ENCODE measurements around the gene IREB2. TPM values are rescaled to one million over a fixed set of nuclear protein-coding genes. Genes with fewer than 3 reads are reported as not detected.
A peak's percentile ranks its signal among the peaks of the same experiment; 100 is the strongest.
"Not testable (repeated sequence)": the region's sequence is repeated elsewhere in the genome, so short reads cannot be mapped to it uniquely, and the experiment has no call there.

Gene IREB2
- total RNA-seq, 1 experiment from 2014 or later: 23.8 TPM

GRCh38 chr15:78539464-78540140 lies 101.6 kb downstream of the IREB2 start:
- not testable (repeated sequence) for DNase-seq (ENCODE audit: low read depth in 1 of 2, low spot score in 2 of 2); H3K27me3 ChIP-seq (replicated peaks); H3K4me1 ChIP-seq (replicated peaks); H3K9me3 ChIP-seq (replicated peaks)
- peaks cover 32% of the 10 kb centered on the region for H3K36me3 ChIP-seq
- peak overlapping the region; percentile 78 for H3K4me3 ChIP-seq
- peak overlapping the region; percentile 92 for H3K27ac ChIP-seq

GRCh38 chr15:78540141-78540870 lies 102.3 kb downstream of the IREB2 start, which contains the start of gene PSMA4:
Gene PSMA4 (plus strand): TSS chr15:78540444. CDS start chr15:78541928, 1,484 bp downstream.
- no peaks in the 10 kb centered on the region for H3K9me3 ChIP-seq (replicated peaks)
- peak within 1 kb of the TSS; percentile 92 for H3K27ac ChIP-seq
- peak; percentile 91 to 97 for DNase-seq (ENCODE audit: low read depth in 1 of 2, low spot score in 2 of 2)
- peaks cover 39% of the 10 kb centered on the region for H3K36me3 ChIP-seq
- peaks cover 10% of the 10 kb centered on the region; the same call in 1 of the 2 replicates for H3K4me1 ChIP-seq (replicated peaks)
- no peaks in the 10 kb centered on the region for H3K27me3 ChIP-seq (replicated peaks)
- peak within 1 kb of the TSS; percentile 78 for H3K4me3 ChIP-seq

- DNase-seq (ENCODE audit: low read depth in 1 of 2, low spot score in 2 of 2): no peak
- no peaks in the 10 kb centered on the region for H3K27me3 ChIP-seq (replicated peaks)
- H3K27ac ChIP-seq: peak overlapping the region; percentile 92
Measured at GRCh38 chr15:78540871-78541743, 103.1 kb downstream of the IREB2 start.

GRCh38 chr15:78541744-78542034 lies 103.7 kb downstream of the IREB2 start:
- DNase-seq (ENCODE audit: low read depth in 1 of 2, low spot score in 2 of 2): no peak
- peaks cover 10% of the 10 kb centered on the region; the same call in 1 of the 2 replicates for H3K4me1 ChIP-seq (replicated peaks)
- H3K36me3 ChIP-seq: peaks cover 53% of the 10 kb centered on the region
- no peaks in the 10 kb centered on the region for H3K9me3 ChIP-seq (replicated peaks)
- H3K4me3 ChIP-seq: peak overlapping the region; percentile 78
- no peaks in the 10 kb centered on the region for H3K27me3 ChIP-seq (replicated peaks)
- no peak overlapping the region for H3K27ac ChIP-seq

More at GRCh38 chr15:78540871-78541743, 103.1 kb downstream of the IREB2 start:
- Histone ChIP-seq H3K36me3 (peaks cover 47% of the 10 kb centered on the region), H3K9me3 (replicated peaks) (no peaks in the 10 kb centered on the region), H3K4me3 (peak overlapping the region; percentile 78), H3K4me1 (replicated peaks) (peaks cover 10% of the 10 kb centered on the region; the same call in 1 of the 2 replicates)

GRCh38 chr15:78542647-78543046 lies 104.6 kb downstream of the IREB2 start:
- no peak overlapping the region for H3K27ac ChIP-seq
- no peaks in the 10 kb centered on the region for H3K27me3 ChIP-seq (replicated peaks)
- peaks cover 10% of the 10 kb centered on the region; the same call in 1 of the 2 replicates for H3K4me1 ChIP-seq (replicated peaks)
- H3K9me3 ChIP-seq (replicated peaks): no peaks in the 10 kb centered on the region
- DNase-seq (ENCODE audit: low read depth in 1 of 2, low spot score in 2 of 2): no peak
- H3K4me3 ChIP-seq: no peak overlapping the region
- H3K36me3 ChIP-seq: peaks cover 63% of the 10 kb centered on the region

- peaks cover 61% of the 10 kb centered on the region for H3K36me3 ChIP-seq
- no peak overlapping the region for H3K27ac ChIP-seq
- no peaks in the 10 kb centered on the region for H3K4me1 ChIP-seq (replicated peaks)
- H3K27me3 ChIP-seq (replicated peaks): 0 out of 2 replicates have a peak, but pooled peaks cover 2% of the 10 kb centered on the region
- no peak for DNase-seq (ENCODE audit: low read depth in 1 of 2, low spot score in 2 of 2)
- H3K9me3 ChIP-seq (replicated peaks): no peaks in the 10 kb centered on the region
- no peak overlapping the region for H3K4me3 ChIP-seq
Measured at GRCh38 chr15:78550194-78550593, 112.2 kb downstream of the IREB2 start.

- Histone ChIP-seq H3K4me3 (no peak overlapping the region), H3K36me3 (peaks cover 55% of the 10 kb centered on the region), H3K27ac (no peak overlapping the region), H3K4me1 (replicated peaks) (no peaks in the 10 kb centered on the region), H3K27me3 (replicated peaks) (0 out of 2 replicates have a peak, but pooled peaks cover 2% of the 10 kb centered on the region), H3K9me3 (replicated peaks) (no peaks in the 10 kb centered on the region)
- DNase-seq (ENCODE audit: low read depth in 1 of 2, low spot score in 2 of 2): no peak
Measured at GRCh38 chr15:78550815-78551214, 112.8 kb downstream of the IREB2 start.

Other genes with a start within 250 kb of the IREB2 start
- not detected in 2 replicates for gene ACSBG1, start 203.7 kb upstream of the IREB2 start, total RNA-seq (2014; rRNA removed; shearing (Covaris generic))
- gene DNAJA4, start 173.7 kb upstream of the IREB2 start, total RNA-seq (2014; rRNA removed; shearing (Covaris generic)): 0.09 and 0.16 TPM in 2 replicates
- gene SKIC8, start 138.6 kb upstream of the IREB2 start, total RNA-seq (2014; rRNA removed; shearing (Covaris generic)): 103 and 171 TPM in 2 replicates
- not detected in 2 replicates for gene CRABP1, start 97.9 kb upstream of the IREB2 start, total RNA-seq (2014; rRNA removed; shearing (Covaris generic))
- gene HYKK, start 69.4 kb downstream of the IREB2 start, total RNA-seq (2014; rRNA removed; shearing (Covaris generic)): 4.1 and 9.4 TPM in 2 replicates
- gene PSMA4, start 102.2 kb downstream of the IREB2 start, total RNA-seq (2014; rRNA removed; shearing (Covaris generic)): 399 and 488 TPM in 2 replicates
- gene CHRNA5, start 127.3 kb downstream of the IREB2 start, total RNA-seq (2014; rRNA removed; shearing (Covaris generic)): 4.1 and 4.6 TPM in 2 replicates
- not detected in 2 replicates for gene CHRNA3, start 182.8 kb downstream of the IREB2 start, total RNA-seq (2014; rRNA removed; shearing (Covaris generic))
- gene CHRNB4, start 203.0 kb downstream of the IREB2 start, total RNA-seq (2014; rRNA removed; shearing (Covaris generic)): not detected in 2 replicates

Data from SJSA1 (cell line).